MV-4-11 (cell line): Measurements from ENCODE around the gene MAMLD1.

Source experiments
- DNase-seq: peaks from one replicate; lab custom pipeline; 2025; lab: John Stamatoyannopoulos, UW

Gene MAMLD1

GRCh38 chrX:150405576-150405975 lies 42.5 kb downstream of the MAMLD1 start:
- no peak for DNase-seq

GRCh38 chrX:150406596-150406995 lies 43.5 kb downstream of the MAMLD1 start:
- DNase-seq = no peak

- no peak for DNase-seq
These were observed 44.9 kb downstream of the MAMLD1 start for GRCh38 chrX:150408007-150408406.

GRCh38 chrX:150408561-150408960 lies 45.4 kb downstream of the MAMLD1 start:
- no peak for DNase-seq

- no peak for DNase-seq
These were observed 46.4 kb downstream of the MAMLD1 start for GRCh38 chrX:150409486-150409885.

GRCh38 chrX:150409964-150410363 lies 46.8 kb downstream of the MAMLD1 start:
- no peak for DNase-seq

- no peak for DNase-seq
These were observed 47.4 kb downstream of the MAMLD1 start for GRCh38 chrX:150410513-150410912.

GRCh38 chrX:150411656-150412055 lies 48.5 kb downstream of the MAMLD1 start:
- DNase-seq = no peak

GRCh38 chrX:150414228-150414627 lies 51.1 kb downstream of the MAMLD1 start:
- DNase-seq = no peak

GRCh38 chrX:150416469-150416868 lies 53.4 kb downstream of the MAMLD1 start:
- DNase-seq = no peak

GRCh38 chrX:150421816-150422215 lies 58.7 kb downstream of the MAMLD1 start:
- no peak for DNase-seq

- DNase-seq = peak; percentile 84
These were observed 66.5 kb downstream of the MAMLD1 start for GRCh38 chrX:150429594-150429993.

- no peak for DNase-seq
These were observed 73.1 kb downstream of the MAMLD1 start for GRCh38 chrX:150436195-150436594.

- no peak for DNase-seq
These were observed 75.0 kb downstream of the MAMLD1 start for GRCh38 chrX:150438165-150438564.

- peak; percentile 43 for DNase-seq
These were observed 83.0 kb downstream of the MAMLD1 start for GRCh38 chrX:150446151-150446550.

- DNase-seq = no peak
These were observed 83.9 kb downstream of the MAMLD1 start for GRCh38 chrX:150446995-150447394.

GRCh38 chrX:150449313-150449712 lies 86.2 kb downstream of the MAMLD1 start:
- DNase-seq = no peak

- DNase-seq = no peak
These were observed 87.5 kb downstream of the MAMLD1 start for GRCh38 chrX:150450519-150451177.

GRCh38 chrX:150451953-150452352 lies 88.8 kb downstream of the MAMLD1 start:
- DNase-seq = no peak

GRCh38 chrX:150454083-150454482 lies 91.0 kb downstream of the MAMLD1 start:
- no peak for DNase-seq

GRCh38 chrX:150454508-150455214 lies 91.5 kb downstream of the MAMLD1 start:
- no peak for DNase-seq

- DNase-seq = no peak
These were observed 92.1 kb downstream of the MAMLD1 start for GRCh38 chrX:150455215-150455608.

GRCh38 chrX:150456466-150456865 lies 93.3 kb downstream of the MAMLD1 start:
- DNase-seq = no peak

GRCh38 chrX:150456941-150457340 lies 93.8 kb downstream of the MAMLD1 start:
- no peak for DNase-seq
